Measurements from ENCODE around the gene SERPINA9.

DNA sequence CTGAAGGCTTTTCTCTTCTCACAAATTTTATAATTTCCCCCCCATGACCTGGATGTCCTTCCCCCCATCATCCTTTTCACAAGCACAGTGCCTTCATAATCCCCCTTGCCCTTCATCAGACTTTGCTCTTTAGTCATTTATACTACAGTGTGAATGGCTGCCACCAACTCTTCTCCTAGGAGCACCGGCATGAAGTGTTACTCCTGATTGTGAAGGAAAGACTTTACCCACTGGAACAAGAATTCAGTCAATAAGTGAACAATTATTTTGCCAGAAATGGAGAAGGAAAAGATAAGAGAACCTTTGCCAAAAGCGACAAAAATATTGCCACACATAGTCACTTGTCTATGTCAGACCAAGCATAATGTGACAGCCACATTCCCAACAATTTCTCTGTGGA is 5.0 kb downstream of the SERPINA9 start:
- TF ChIP-seq EZH2phosphoT487 (IDR thresholded peaks at IDR 0.05; ENCODE audit: low read depth): no peak
- TF ChIP-seq, protein P1, sequence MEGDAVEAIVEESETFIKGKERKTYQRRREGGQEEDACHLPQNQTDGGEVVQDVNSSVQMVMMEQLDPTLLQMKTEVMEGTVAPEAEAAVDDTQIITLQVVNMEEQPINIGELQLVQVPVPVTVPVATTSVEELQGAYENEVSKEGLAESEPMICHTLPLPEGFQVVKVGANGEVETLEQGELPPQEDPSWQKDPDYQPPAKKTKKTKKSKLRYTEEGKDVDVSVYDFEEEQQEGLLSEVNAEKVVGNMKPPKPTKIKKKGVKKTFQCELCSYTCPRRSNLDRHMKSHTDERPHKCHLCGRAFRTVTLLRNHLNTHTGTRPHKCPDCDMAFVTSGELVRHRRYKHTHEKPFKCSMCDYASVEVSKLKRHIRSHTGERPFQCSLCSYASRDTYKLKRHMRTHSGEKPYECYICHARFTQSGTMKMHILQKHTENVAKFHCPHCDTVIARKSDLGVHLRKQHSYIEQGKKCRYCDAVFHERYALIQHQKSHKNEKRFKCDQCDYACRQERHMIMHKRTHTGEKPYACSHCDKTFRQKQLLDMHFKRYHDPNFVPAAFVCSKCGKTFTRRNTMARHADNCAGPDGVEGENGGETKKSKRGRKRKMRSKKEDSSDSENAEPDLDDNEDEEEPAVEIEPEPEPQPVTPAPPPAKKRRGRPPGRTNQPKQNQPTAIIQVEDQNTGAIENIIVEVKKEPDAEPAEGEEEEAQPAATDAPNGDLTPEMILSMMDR (IDR thresholded peaks at IDR 0.05; ENCODE audit: low read depth, low read length): no peak

All from OCI-LY3 (cell line).